Right renal pelvis (tissue), 4 donors: ENCODE data around the gene SPECC1L. TPM values are rescaled to one million over a fixed set of nuclear protein-coding genes. Genes with fewer than 3 reads are reported as not detected.

Experiments
- DNase-seq, 4 donors: peaks; one replicate each; pipeline ENCODE4 v3.0.0-alpha.2; 2013; ENCODE audit warnings: low read depth in 4 of 4, low spot score in 3 of 4, missing footprints in 1 of 4
- polyA plus RNA-seq, 4 donors: library from polyadenylated mRNA; unstranded; fragments of 120-200 nt; gene quantifications; one replicate each; pipeline ENCODE4 v1.2.1, GENCODE V29; 2013; ENCODE audit not compliant: insufficient read length in 4 of 4

SPECC1L gene
- polyA plus RNA-seq, 4 donors: 45.3 to 56.0 (median 51.1) TPM

- no peak for DNase-seq
Measured at GRCh38 chr22:24393012-24393559, 122.5 kb downstream of the SPECC1L start.

- no peak for DNase-seq
Measured at GRCh38 chr22:24393848-24394247, 123.2 kb downstream of the SPECC1L start.

GRCh38 chr22:24394254-24394653 is 123.6 kb downstream of the SPECC1L start:
- DNase-seq: no peak

GRCh38 chr22:24398409-24398808 is 127.8 kb downstream of the SPECC1L start:
- no peak for DNase-seq

GRCh38 chr22:24400034-24400725 is 129.5 kb downstream of the SPECC1L start:
- no peak for DNase-seq

GRCh38 chr22:24400726-24401596 is 130.3 kb downstream of the SPECC1L start:
- no peak for DNase-seq

GRCh38 chr22:24401931-24402367 is 131.3 kb downstream of the SPECC1L start:
- DNase-seq: no peak

- peak in 3 of 4 donors; percentile 58 to 81 (median 70) for DNase-seq
Measured at GRCh38 chr22:24402460-24403192, 132.0 kb downstream of the SPECC1L start.

- no peak for DNase-seq
Measured at GRCh38 chr22:24403346-24403745, 132.7 kb downstream of the SPECC1L start.

GRCh38 chr22:24404561-24405275 is 134.1 kb downstream of the SPECC1L start:
- DNase-seq: no peak

GRCh38 chr22:24405631-24406321 is 135.1 kb downstream of the SPECC1L start:
- no peak for DNase-seq

- no peak for DNase-seq
Measured at GRCh38 chr22:24406322-24407277, 136.0 kb downstream of the SPECC1L start.

GRCh38 chr22:24407278-24407665 is 136.6 kb downstream of the SPECC1L start:
- no peak for DNase-seq

- DNase-seq: no peak
Measured at GRCh38 chr22:24407884-24408283, 137.3 kb downstream of the SPECC1L start.

GRCh38 chr22:24408630-24409029 is 138.0 kb downstream of the SPECC1L start:
- no peak for DNase-seq

GRCh38 chr22:24409707-24410106 is 139.1 kb downstream of the SPECC1L start:
- no peak for DNase-seq

GRCh38 chr22:24410110-24410856 is 139.7 kb downstream of the SPECC1L start:
- DNase-seq: no peak
